Tibial artery (tissue), 4 donors: Measurements from ENCODE around the gene FUOM.
A peak's percentile ranks its signal among the peaks of the same experiment; 100 is the strongest.
"Not testable (repeated sequence)": the region's sequence is repeated elsewhere in the genome, so short reads cannot be mapped to it uniquely, and the experiment has no call there.

Experiments
- DNase-seq, 2 donors: peaks; one replicate each; pipeline ENCODE4 v3.0.0-alpha.2; 2019
- H3K27ac ChIP-seq, 2 donors: fragments of 200-600 bp; sonication (generic) in 1 of 2; 1 replicate in 1 of 2; 2 replicates in 1 of 2; pipeline ENCODE4 v1.5.1; 2018 to 2019; ENCODE audit warnings: mild to moderate bottlenecking in 1 of 2
- H3K27me3 ChIP-seq, 2 donors: fragments of 200-600 bp; sonication (generic) in 1 of 2; one replicate each; pipeline versions ENCODE4 v1.5.1 to v1.6.0; 2016 to 2019
- H3K36me3 ChIP-seq, 3 donors: fragments of 200-600 bp; sonication (generic) in 2 of 3; one replicate each; pipeline ENCODE4 v1.5.1; 2016 to 2019; ENCODE audit warnings: mild to moderate bottlenecking in 2 of 3
- H3K4me1 ChIP-seq, 4 donors: fragments of 200-600 bp; sonication (generic) in 2 of 4; 1 replicate in 3 of 4; 2 replicates in 1 of 4; pipeline ENCODE4 v1.5.1; 2016 to 2019
- H3K4me3 ChIP-seq, 2 donors: fragments of 200-600 bp; sonication (generic) in 1 of 2; 1 replicate in 1 of 2; 2 replicates in 1 of 2; pipeline ENCODE4 v1.5.1; 2018 to 2019; ENCODE audit warnings: mild to moderate bottlenecking in 2 of 2
- H3K9me3 ChIP-seq, 3 donors: fragments of 200-600 bp; sonication (generic) in 1 of 3; one replicate each; pipeline ENCODE4 v1.5.1; 2016 to 2019
- CTCF ChIP-seq, 2 experiments: fragments of 200-600 bp in 1 of 2; fragments of 450-650 bp in 1 of 2; IDR thresholded peaks; one replicate each; pipeline ENCODE4 v1.5.1; 2017 to 2019; ENCODE audit warnings: antibody characterized with exemption in 2 of 2, mild to moderate bottlenecking in 1 of 2, moderate library complexity in 1 of 2
- intact Hi-C: fragments of 100-400 bp; cut with DNase I; formaldehyde crosslinking; loops from one replicate; pipeline ENCODE4 v1.15.0; 2023; ENCODE audit warnings: low total_unique reads

Gene FUOM

GRCh38 chr10:133391249-133391635, 33.4 kb upstream of the FUOM start:
- intact Hi-C loops: no loop called here
- Histone ChIP-seq H3K4me3 (no peak overlapping the region), H3K27me3 (no peaks in the 10 kb centered on the region), H3K9me3 (no peaks in the 10 kb centered on the region), H3K4me1 (peaks cover 4 to 16% (median 11%) of the 10 kb centered on the region in 4 donors), H3K27ac (no peak overlapping the region), H3K36me3 (peaks cover 0 to 39% (median 16%) of the 10 kb centered on the region in 3 donors)
- DNase-seq: peak in 1 of 2 donors; percentile 19
- TF ChIP-seq CTCF (IDR thresholded peaks at IDR 0.05): no peak

DNA sequence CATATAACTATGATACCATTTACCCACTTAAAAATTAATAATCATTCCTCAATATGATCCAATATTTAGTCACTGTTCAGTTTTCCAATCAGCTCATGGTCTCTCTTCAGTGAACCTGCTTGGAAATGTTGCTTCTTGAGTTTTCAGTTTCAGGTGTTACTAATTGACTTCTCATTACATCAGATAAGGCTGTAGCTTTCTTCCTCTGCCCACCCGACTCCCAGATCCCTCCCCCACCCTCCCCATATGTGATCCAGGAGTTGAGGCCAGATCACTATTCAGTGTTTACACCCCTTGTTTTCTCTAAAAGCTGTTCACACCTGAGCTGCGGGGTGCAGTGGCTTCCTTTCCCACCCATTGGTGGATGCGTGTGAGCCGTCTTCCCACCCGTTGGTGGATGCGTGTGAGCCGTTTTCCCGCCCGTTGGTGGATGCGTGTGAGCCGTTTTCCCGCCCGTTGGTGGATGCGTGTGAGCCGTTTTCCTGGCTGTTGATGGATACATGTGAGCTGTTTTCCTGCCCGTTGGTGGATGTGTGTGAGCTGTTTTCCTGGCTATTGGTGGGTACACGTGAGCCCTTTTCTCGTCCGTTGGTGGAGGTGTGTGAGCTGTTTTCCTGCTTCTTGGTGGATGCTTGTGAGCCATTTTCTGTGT, 32.9 kb upstream of the FUOM start:
- Histone ChIP-seq H3K9me3 (no peaks in the 10 kb centered on the region), H3K27me3 (no peaks in the 10 kb centered on the region), H3K36me3 (peaks cover 0 to 34% (median 11%) of the 10 kb centered on the region in 3 donors), H3K4me3 (no peak overlapping the region), H3K4me1 (peaks cover 4 to 16% (median 11%) of the 10 kb centered on the region in 4 donors), H3K27ac (no peak overlapping the region)
- intact Hi-C loops: no loop called here
- peak in 1 of 2 donors; percentile 48 for DNase-seq
- no peak for TF ChIP-seq CTCF (IDR thresholded peaks at IDR 0.05)

- peaks cover 0 to 6% (median 3%) of the 10 kb centered on the region in 4 donors for H3K4me1 ChIP-seq
- intact Hi-C loops: no loop called here
- no peaks in the 10 kb centered on the region for H3K27me3 ChIP-seq
- no peaks in the 10 kb centered on the region for H3K9me3 ChIP-seq
- H3K4me3 ChIP-seq: no peak overlapping the region
- H3K36me3 ChIP-seq: peaks cover under 1 to 48% (median 17%) of the 10 kb centered on the region in 3 donors
- peak in 1 of 2 donors; percentile 48 for DNase-seq
- no peak for TF ChIP-seq CTCF (IDR thresholded peaks at IDR 0.05)
- H3K27ac ChIP-seq: no peak overlapping the region
Observed at GRCh38 chr10:133388973-133389818, 31.4 kb upstream of the FUOM start.

DNA sequence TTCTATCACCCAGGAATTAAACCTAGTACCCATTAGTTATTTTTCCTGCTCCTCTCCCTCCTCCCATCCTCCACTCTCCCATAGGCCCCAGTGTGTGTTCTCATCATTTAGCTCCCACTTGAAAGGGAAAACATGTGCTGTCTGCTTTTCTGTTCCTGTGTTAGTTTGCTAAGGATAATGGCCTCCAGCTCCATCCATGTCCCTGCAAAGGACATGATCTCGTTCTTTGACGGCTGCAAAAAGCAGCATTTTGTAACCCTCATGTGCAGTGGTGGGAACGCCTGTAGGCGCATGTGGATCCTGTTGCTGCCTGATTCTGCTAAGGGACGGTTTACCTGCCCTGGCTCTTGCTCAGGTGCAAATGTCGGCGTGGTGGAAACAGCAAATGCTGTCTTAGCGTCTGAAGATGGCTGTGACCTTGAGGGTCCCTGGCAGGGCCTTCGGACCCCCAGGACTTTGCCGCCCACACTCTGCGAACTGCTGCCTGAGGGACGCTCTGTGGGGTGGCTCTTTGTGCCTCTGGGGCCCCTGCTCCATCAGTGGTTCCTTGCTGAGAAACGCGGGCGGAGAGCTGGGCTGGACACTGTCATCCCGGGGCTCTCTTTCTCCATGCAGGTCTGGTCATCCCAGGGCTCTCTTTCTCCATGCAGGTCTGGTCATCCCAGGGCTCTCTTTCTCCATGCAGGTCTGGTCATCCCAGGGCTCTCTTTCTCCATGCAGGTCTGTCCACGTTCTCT, 30.6 kb upstream of the FUOM start:
- TF ChIP-seq CTCF (IDR thresholded peaks at IDR 0.05): no peak
- H3K4me3 ChIP-seq: no peak overlapping the region

GRCh38 chr10:133386951-133387350, 29.1 kb upstream of the FUOM start:
- H3K4me3 ChIP-seq, H3K9me3 ChIP-seq, H3K27ac ChIP-seq, H3K27me3 ChIP-seq, H3K4me1 ChIP-seq, intact Hi-C loops: not testable (repeated sequence)
- DNase-seq: peak in 1 of 2 donors; percentile 3
- peaks cover 4 to 62% (median 24%) of the 10 kb centered on the region in 3 donors for H3K36me3 ChIP-seq

More for the DNA sequence above, 30.6 kb upstream of the FUOM start:
- no peaks in the 10 kb centered on the region for H3K27me3 ChIP-seq
- peaks cover 0 to 3% (median 1%) of the 10 kb centered on the region in 4 donors for H3K4me1 ChIP-seq
- H3K9me3 ChIP-seq: no peaks in the 10 kb centered on the region
- no peak overlapping the region for H3K27ac ChIP-seq
- intact Hi-C loops: no loop called here
- H3K36me3 ChIP-seq: peaks cover 4 to 55% (median 21%) of the 10 kb centered on the region in 3 donors
- peak in 1 of 2 donors; percentile 60 for DNase-seq
